PC-3 (cell line): ENCODE data around the gene PNLIP. TPM values are rescaled to one million over a fixed set of nuclear protein-coding genes. Genes with fewer than 3 reads are reported as not detected.

Experiments
- ATAC-seq: fragments of 200-7000 bp; cut with Tn5 transposase; 2 replicates; pipeline ENCODE4 v1.9.1; 2020; ENCODE audit warnings: mild to moderate bottlenecking, moderate library complexity
- BruUV-seq: library from RNA; stranded (reverse); fragments of 400-500 nt; replicated peaks from 2 replicates; lab custom pipeline; 2021; lab: Mats Ljungman, UMichigan
- CTCF ChIA-PET: fragments of 300-600 bp; sonication (Branson Sonifier 250); formaldehyde crosslinking; loops from one replicate; lab custom pipeline; 2022; ENCODE audit warnings: antibody characterized with exemption; lab: Charles Lee
- POLR2A ChIA-PET: fragments of 300-600 bp; sonication (Branson Sonifier 250); formaldehyde crosslinking; loops from one replicate; lab custom pipeline; 2022; ENCODE audit warnings: antibody characterized with exemption; ENCODE audit not compliant: unreplicated experiment; lab: Charles Lee
- DNase-seq: peaks from one replicate; pipeline ENCODE4 v3.0.0-alpha.2; 2015
- H2AFZ ChIP-seq: fragments of 300-600 bp; sonication (generic); 2 replicates; pipeline ENCODE4 v1.6.0; 2016; ENCODE audit warnings: antibody characterized with exemption, low read length
- H3F3A ChIP-seq: fragments of 300-600 bp; sonication (generic); one replicate; pipeline ENCODE4 v1.6.0; 2017; ENCODE audit warnings: antibody characterized with exemption, low read length, control low read depth, mild to moderate bottlenecking; ENCODE audit not compliant: unreplicated experiment
- H3K27ac ChIP-seq: fragments of 300-600 bp; sonication (generic); 2 replicates; pipeline ENCODE4 v1.5.1; 2016; ENCODE audit warnings: mild to moderate bottlenecking, low read length
- H3K27me3 ChIP-seq: fragments of 300-600 bp; sonication (generic); 2 replicates; pipeline ENCODE4 v1.6.1; 2016; ENCODE audit warnings: low read length, mixed read lengths
- H3K36me3 ChIP-seq: fragments of 300-600 bp; sonication (generic); 2 replicates; pipeline ENCODE4 v1.6.1; 2016; ENCODE audit warnings: low read depth, mixed run types, low read length, mixed read lengths
- H3K4me1 ChIP-seq: fragments of 300-600 bp; sonication (generic); 2 replicates; pipeline ENCODE4 v1.5.1; 2016; ENCODE audit warnings: low read length; ENCODE audit not compliant: insufficient read depth
- H3K4me2 ChIP-seq: fragments of 300-600 bp; sonication (generic); 2 replicates; pipeline ENCODE4 v1.6.0; 2016; ENCODE audit warnings: low read length
- H3K4me3 ChIP-seq: fragments of 300-600 bp; sonication (generic); 2 replicates; pipeline ENCODE4 v1.5.1; 2016; ENCODE audit warnings: mild to moderate bottlenecking, low read length, mixed read lengths
- H3K79me2 ChIP-seq: fragments of 300-600 bp; sonication (generic); 2 replicates; pipeline ENCODE4 v1.6.1; 2017; ENCODE audit warnings: low read length, mixed read lengths
- H3K9ac ChIP-seq: fragments of 300-600 bp; sonication (generic); 2 replicates; pipeline ENCODE4 v1.6.0; 2016; ENCODE audit warnings: mild to moderate bottlenecking, low read length
- H3K9me2 ChIP-seq: fragments of 300-600 bp; sonication (generic); replicated peaks from 2 replicates; pipeline ENCODE4 v1.6.1; 2016; ENCODE audit warnings: mixed run types, low read length, mixed read lengths
- H3K9me3 ChIP-seq: fragments of 300-600 bp; sonication (generic); 2 replicates; pipeline ENCODE4 v1.6.1; 2016; ENCODE audit warnings: low read length, mixed read lengths
- H4K20me1 ChIP-seq: fragments of 300-600 bp; sonication (generic); 2 replicates; pipeline ENCODE4 v1.6.1; 2016; ENCODE audit warnings: low read length, mixed read lengths
- EZH2 ChIP-seq: fragments of 300-600 bp; sonication (generic); IDR thresholded peaks from one replicate; pipeline ENCODE4 v1.6.1; 2017; ENCODE audit warnings: antibody characterized with exemption, mild to moderate bottlenecking, low read length; ENCODE audit not compliant: unreplicated experiment
- EZH2phosphoT487 ChIP-seq: fragments of 300-600 bp; sonication (generic); IDR thresholded peaks from 2 replicates; pipeline ENCODE4 v1.6.1; 2018; ENCODE audit warnings: mild to moderate bottlenecking, antibody characterized with exemption, low read length, borderline replicate concordance
- intact Hi-C: fragments of 100-400 bp; cut with micrococcal nuclease; formaldehyde crosslinking; loops from 2 replicates; pipeline ENCODE4 v1.9.0; 2023
- total RNA-seq: library from RNA; depleted of rRNA; stranded (reverse); fragments of >200 nt; gene quantifications from 2 replicates; pipeline ENCODE4 v1.2.3, GENCODE V29; 2014
- TF ChIP-seq, protein P1 (sequence below): fragments of 300-600 bp; sonication (generic); conservative IDR thresholded peaks from 2 replicates; pipeline ENCODE4 v1.5.1; 2017; ENCODE audit warnings: antibody characterized with exemption, low read depth, mild to moderate bottlenecking, low read length

The PNLIP gene
- total RNA-seq, 1 experiment from 2014 or later, result not detected

DNA sequence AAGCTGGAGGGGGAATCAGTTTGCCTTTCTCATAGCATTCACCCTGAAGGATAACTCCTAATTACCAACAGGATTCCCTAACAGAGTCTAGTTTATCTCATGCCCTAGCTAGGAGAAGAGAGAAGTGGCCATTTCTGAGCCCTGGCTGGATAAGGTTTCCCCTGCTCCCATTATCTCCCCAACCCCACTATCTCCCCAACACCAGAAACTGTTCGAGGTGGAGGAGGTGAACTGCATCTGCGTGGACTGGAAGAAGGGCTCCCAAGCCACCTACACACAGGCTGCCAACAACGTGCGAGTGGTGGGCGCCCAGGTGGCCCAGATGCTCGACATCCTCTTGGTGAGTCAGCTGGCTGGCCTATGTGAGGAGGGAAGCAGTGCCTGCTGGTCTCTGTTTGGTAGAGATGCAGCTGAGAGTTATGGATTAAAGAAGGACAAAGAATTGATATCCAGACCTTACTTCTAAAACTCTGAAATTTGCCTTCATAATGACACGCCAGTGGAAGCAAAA is 48.8 kb downstream of the PNLIP start:
- ChIA-PET CTCF (no interaction called here), POLR2A (no interaction called here)
- DNase-seq (no peak), ATAC-seq (no peak)
- H4K20me1 ChIP-seq, result no peaks in the 10 kb centered on the region
- intact Hi-C loops, result no loop called here
- H3F3A ChIP-seq, result no peaks in the 10 kb centered on the region
- TF ChIP-seq, protein P1, sequence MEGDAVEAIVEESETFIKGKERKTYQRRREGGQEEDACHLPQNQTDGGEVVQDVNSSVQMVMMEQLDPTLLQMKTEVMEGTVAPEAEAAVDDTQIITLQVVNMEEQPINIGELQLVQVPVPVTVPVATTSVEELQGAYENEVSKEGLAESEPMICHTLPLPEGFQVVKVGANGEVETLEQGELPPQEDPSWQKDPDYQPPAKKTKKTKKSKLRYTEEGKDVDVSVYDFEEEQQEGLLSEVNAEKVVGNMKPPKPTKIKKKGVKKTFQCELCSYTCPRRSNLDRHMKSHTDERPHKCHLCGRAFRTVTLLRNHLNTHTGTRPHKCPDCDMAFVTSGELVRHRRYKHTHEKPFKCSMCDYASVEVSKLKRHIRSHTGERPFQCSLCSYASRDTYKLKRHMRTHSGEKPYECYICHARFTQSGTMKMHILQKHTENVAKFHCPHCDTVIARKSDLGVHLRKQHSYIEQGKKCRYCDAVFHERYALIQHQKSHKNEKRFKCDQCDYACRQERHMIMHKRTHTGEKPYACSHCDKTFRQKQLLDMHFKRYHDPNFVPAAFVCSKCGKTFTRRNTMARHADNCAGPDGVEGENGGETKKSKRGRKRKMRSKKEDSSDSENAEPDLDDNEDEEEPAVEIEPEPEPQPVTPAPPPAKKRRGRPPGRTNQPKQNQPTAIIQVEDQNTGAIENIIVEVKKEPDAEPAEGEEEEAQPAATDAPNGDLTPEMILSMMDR, result no peak
- TF ChIP-seq EZH2phosphoT487 (no peak), EZH2 (no peak)
- BruUV-seq, result no TSS peak
- H3K9ac ChIP-seq, result no peak overlapping the region
- no peak overlapping the region for H3K4me3 ChIP-seq
- H3K4me1 ChIP-seq, result no peaks in the 10 kb centered on the region
- H3K9me2 ChIP-seq, result no peaks in the 10 kb centered on the region
- no peak overlapping the region for H3K27ac ChIP-seq
- H3K4me2 ChIP-seq, result no peak overlapping the region
- no peaks in the 10 kb centered on the region for H3K9me3 ChIP-seq
- no peaks in the 10 kb centered on the region for H3K36me3 ChIP-seq
- no peak overlapping the region for H2AFZ ChIP-seq
- no peaks in the 10 kb centered on the region for H3K79me2 ChIP-seq
- H3K27me3 ChIP-seq, result peaks cover 18% of the 10 kb centered on the region

DNA sequence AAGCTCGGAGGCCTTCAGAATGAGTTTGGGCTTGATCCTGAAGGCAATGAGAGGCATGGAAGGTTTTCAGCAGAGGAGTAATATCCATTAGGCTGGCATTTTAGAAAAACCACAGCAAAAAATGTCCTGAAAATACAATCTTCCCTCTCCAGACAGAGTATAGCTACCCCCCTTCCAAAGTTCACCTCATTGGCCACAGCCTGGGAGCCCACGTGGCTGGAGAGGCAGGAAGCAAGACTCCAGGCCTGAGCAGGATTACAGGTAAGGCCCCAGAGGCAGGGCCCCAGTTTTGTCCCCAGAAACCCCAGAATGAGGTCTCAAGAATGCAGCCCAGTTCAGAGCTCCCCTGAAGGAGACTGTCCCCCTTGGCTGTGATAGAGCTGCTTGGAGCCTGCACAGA is 50.3 kb downstream of the PNLIP start:
- intact Hi-C loops, result no loop called here
- no peaks in the 10 kb centered on the region for H4K20me1 ChIP-seq
- peaks cover 33% of the 10 kb centered on the region for H3K27me3 ChIP-seq
- no peaks in the 10 kb centered on the region for H3F3A ChIP-seq
- no peak overlapping the region for H3K4me3 ChIP-seq
- no peak overlapping the region for H3K9ac ChIP-seq
- no peak for TF ChIP-seq EZH2phosphoT487
- TF ChIP-seq, protein P1, result no peak
- TF ChIP-seq EZH2, result no peak
- ATAC-seq, result no peak
- H3K36me3 ChIP-seq, result no peaks in the 10 kb centered on the region
- H3K27ac ChIP-seq, result no peak overlapping the region
- no peaks in the 10 kb centered on the region for H3K9me3 ChIP-seq
- no peak overlapping the region for H3K4me2 ChIP-seq
- ChIA-PET CTCF (no interaction called here), POLR2A (no interaction called here)
- H3K4me1 ChIP-seq, result no peaks in the 10 kb centered on the region
- H3K79me2 ChIP-seq, result no peaks in the 10 kb centered on the region
- H2AFZ ChIP-seq, result no peak overlapping the region
- no TSS peak for BruUV-seq
- no peaks in the 10 kb centered on the region for H3K9me2 ChIP-seq
- DNase-seq, result no peak

DNA sequence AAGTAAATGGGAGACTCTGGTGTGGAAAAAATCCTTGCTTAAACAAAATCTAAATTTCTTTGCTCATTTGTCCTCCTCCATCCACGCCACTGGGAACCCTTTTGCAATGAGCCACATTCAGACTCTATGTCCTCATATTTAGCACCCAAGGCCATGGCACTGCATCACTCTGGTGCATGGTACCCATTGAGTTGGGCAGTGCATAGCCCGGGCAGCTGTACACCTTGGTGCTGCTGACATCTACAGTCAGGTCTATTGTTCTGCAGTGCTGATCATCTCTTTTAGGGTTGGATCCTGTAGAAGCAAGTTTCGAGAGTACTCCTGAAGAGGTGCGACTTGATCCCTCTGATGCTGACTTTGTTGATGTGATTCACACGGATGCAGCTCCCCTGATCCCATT is 51.8 kb downstream of the PNLIP start:
- no peak for DNase-seq
- no TSS peak for BruUV-seq
- Histone ChIP-seq H3K9me3 (no peaks in the 10 kb centered on the region), H3K27ac (no peak overlapping the region), H2AFZ (no peak overlapping the region), H3K4me1 (no peaks in the 10 kb centered on the region), H3K36me3 (no peaks in the 10 kb centered on the region), H3K79me2 (no peaks in the 10 kb centered on the region), H3K4me2 (no peak overlapping the region), H3K4me3 (no peak overlapping the region), H3K27me3 (peaks cover 39% of the 10 kb centered on the region), H4K20me1 (no peaks in the 10 kb centered on the region), H3K9me2 (no peaks in the 10 kb centered on the region), H3F3A (no peaks in the 10 kb centered on the region), H3K9ac (no peak overlapping the region)
- intact Hi-C loops, result no loop called here
- ChIA-PET POLR2A (no interaction called here), CTCF (no interaction called here)
- no peak for TF ChIP-seq EZH2
- TF ChIP-seq EZH2phosphoT487, result no peak
- TF ChIP-seq, protein P1, result no peak
- ATAC-seq, result no peak
